KMS-11 (cell line): Measurements from ENCODE around the gene FAM120AOS.

Experiments used
- H2AFZ ChIP-seq: fragments of 200-600 bp; sonication (generic); 2 replicates; pipeline ENCODE4 v1.6.1; 2016; ENCODE audit warnings: antibody characterized with exemption, mixed run types, low read depth
- H3K27ac ChIP-seq: fragments of 200-600 bp; sonication (generic); 2 replicates; pipeline ENCODE4 v1.6.1; 2016; ENCODE audit warnings: mild to moderate bottlenecking, mixed run types
- H3K27me3 ChIP-seq: fragments of 200-600 bp; sonication (generic); 2 replicates; pipeline ENCODE4 v1.6.1; 2017; ENCODE audit warnings: mild to moderate bottlenecking, low read depth, mixed run types, moderate library complexity; ENCODE audit not compliant: insufficient read depth
- H3K36me3 ChIP-seq: fragments of 200-600 bp; sonication (generic); 2 replicates; pipeline ENCODE4 v1.6.1; 2017; ENCODE audit warnings: mild to moderate bottlenecking, mixed run types; ENCODE audit not compliant: insufficient read depth
- H3K4me1 ChIP-seq: fragments of 200-600 bp; sonication (generic); 2 replicates; pipeline ENCODE4 v1.6.1; 2016; ENCODE audit warnings: mild to moderate bottlenecking, low read depth, mixed run types; ENCODE audit not compliant: poor library complexity, severe bottlenecking
- H3K4me2 ChIP-seq: fragments of 200-600 bp; sonication (generic); 2 replicates; pipeline ENCODE4 v1.7.0; 2016; ENCODE audit warnings: mild to moderate bottlenecking, mixed run types
- H3K4me3 ChIP-seq: fragments of 200-600 bp; sonication (generic); IDR thresholded peaks from 2 replicates; pipeline ENCODE4 v1.6.1; 2017; ENCODE audit warnings: low read depth, low read length, mixed read lengths; ENCODE audit not compliant: insufficient read depth
- H3K79me2 ChIP-seq: fragments of 200-600 bp; sonication (generic); 2 replicates; pipeline ENCODE4 v1.6.1; 2016; ENCODE audit warnings: low read depth, mixed run types; ENCODE audit not compliant: insufficient read depth
- H3K9ac ChIP-seq: fragments of 200-600 bp; sonication (generic); 2 replicates; pipeline ENCODE4 v1.6.1; 2016; ENCODE audit warnings: mild to moderate bottlenecking, mixed run types
- H4K20me1 ChIP-seq: fragments of 200-600 bp; sonication (generic); 2 replicates; pipeline ENCODE4 v1.6.1; 2016; ENCODE audit warnings: mild to moderate bottlenecking, mixed run types; ENCODE audit not compliant: insufficient read depth
- CTCF ChIP-seq: fragments of 200-600 bp; sonication (generic); conservative IDR thresholded peaks from 2 replicates; pipeline ENCODE4 v1.6.1; 2017; ENCODE audit warnings: low read depth, mild to moderate bottlenecking, antibody characterized with exemption, low read length, moderate library complexity, mixed read lengths

FAM120AOS gene

DNA sequence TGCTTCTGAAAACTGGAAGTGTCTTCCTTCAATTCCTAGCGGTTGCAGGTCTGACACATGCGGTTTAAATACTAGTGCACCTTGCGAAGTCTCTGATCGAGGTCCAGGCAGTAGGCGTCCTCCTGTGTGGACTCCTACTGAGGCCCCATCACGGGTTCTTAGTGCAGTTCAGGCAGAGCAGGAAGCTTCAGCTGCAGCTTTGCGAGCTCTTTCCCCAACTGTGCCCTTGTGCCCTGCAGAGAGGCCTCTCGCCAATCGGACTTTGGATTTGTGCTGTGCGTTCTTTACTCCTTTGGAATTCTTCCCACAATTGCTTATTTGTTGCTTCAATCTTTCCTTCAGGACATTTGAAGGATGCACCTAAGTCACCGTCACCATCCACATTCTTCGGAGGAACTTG lies 40.6 kb upstream of the FAM120AOS start:
- Histone ChIP-seq H3K4me3 (no peak overlapping the region), H3K27me3 (no peaks in the 10 kb centered on the region), H3K9ac (no peak overlapping the region), H2AFZ (no peak overlapping the region), H4K20me1 (no peaks in the 10 kb centered on the region), H3K27ac (no peak overlapping the region), H3K4me1 (no peaks in the 10 kb centered on the region), H3K4me2 (no peak overlapping the region), H3K36me3 (peaks cover 11% of the 10 kb centered on the region; the same call in 1 of the 2 replicates), H3K79me2 (peaks cover 29% of the 10 kb centered on the region; the same call in 1 of the 2 replicates)
- no peak for TF ChIP-seq CTCF

GRCh38 chr9:93492327-93492726 lies 38.9 kb upstream of the FAM120AOS start:
- 0 out of 2 replicates have a peak, but pooled peaks cover 2% of the 10 kb centered on the region for H4K20me1 ChIP-seq
- H3K9ac ChIP-seq = no peak overlapping the region
- H3K79me2 ChIP-seq = peaks cover 39% of the 10 kb centered on the region; the same call in 1 of the 2 replicates
- no peak overlapping the region for H3K4me3 ChIP-seq
- no peak for TF ChIP-seq CTCF
- H3K36me3 ChIP-seq = peaks cover 3% of the 10 kb centered on the region; the same call in 1 of the 2 replicates
- H3K4me1 ChIP-seq = no peaks in the 10 kb centered on the region
- no peak overlapping the region for H2AFZ ChIP-seq
- no peaks in the 10 kb centered on the region for H3K27me3 ChIP-seq
- no peak overlapping the region for H3K27ac ChIP-seq
- no peak overlapping the region for H3K4me2 ChIP-seq

- 0 out of 2 replicates have a peak, but pooled peaks cover 2% of the 10 kb centered on the region for H4K20me1 ChIP-seq
- no peaks in the 10 kb centered on the region for H3K36me3 ChIP-seq
- H3K4me2 ChIP-seq = no peak overlapping the region
- H3K27ac ChIP-seq = no peak overlapping the region
- H3K9ac ChIP-seq = no peak overlapping the region
- TF ChIP-seq CTCF = no peak
- H3K79me2 ChIP-seq = peaks cover 39% of the 10 kb centered on the region; the same call in 1 of the 2 replicates
- no peaks in the 10 kb centered on the region for H3K27me3 ChIP-seq
- no peak overlapping the region for H3K4me3 ChIP-seq
- H2AFZ ChIP-seq = no peak overlapping the region
- no peaks in the 10 kb centered on the region for H3K4me1 ChIP-seq
Observed at GRCh38 chr9:93491593-93492232, 38.3 kb upstream of the FAM120AOS start.

GRCh38 chr9:93488244-93488643 lies 34.9 kb upstream of the FAM120AOS start:
- Histone ChIP-seq H3K27ac (no peak overlapping the region), H3K4me1 (peaks cover 19% of the 10 kb centered on the region), H4K20me1 (0 out of 2 replicates have a peak, but pooled peaks cover 2% of the 10 kb centered on the region), H3K4me2 (no peak overlapping the region), H3K9ac (no peak overlapping the region), H2AFZ (no peak overlapping the region), H3K36me3 (no peaks in the 10 kb centered on the region), H3K4me3 (no peak overlapping the region), H3K27me3 (no peaks in the 10 kb centered on the region), H3K79me2 (peaks cover 58% of the 10 kb centered on the region; the same call in 1 of the 2 replicates)
- TF ChIP-seq CTCF = no peak
